ENCODE data around the gene CNTN4.

DNA sequence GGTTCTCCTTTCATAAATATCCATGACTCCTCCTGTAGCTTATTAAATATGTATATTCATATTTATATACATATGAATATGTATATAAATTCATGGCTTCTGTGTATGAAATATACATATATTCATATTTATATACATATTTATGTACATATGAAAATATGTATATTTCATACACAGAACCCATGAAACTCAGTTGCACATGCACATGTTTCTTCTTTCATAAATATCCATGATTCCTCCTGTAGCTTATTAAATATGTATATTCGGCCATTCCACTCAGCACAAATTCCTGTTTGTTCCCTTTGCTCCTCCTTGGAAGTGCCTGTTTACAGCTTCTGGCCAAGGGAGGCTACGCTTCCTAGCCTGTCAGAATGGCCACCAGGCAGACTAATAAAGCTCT is 789.9 kb downstream of the CNTN4 start:
- TF ChIP-seq, protein P1, sequence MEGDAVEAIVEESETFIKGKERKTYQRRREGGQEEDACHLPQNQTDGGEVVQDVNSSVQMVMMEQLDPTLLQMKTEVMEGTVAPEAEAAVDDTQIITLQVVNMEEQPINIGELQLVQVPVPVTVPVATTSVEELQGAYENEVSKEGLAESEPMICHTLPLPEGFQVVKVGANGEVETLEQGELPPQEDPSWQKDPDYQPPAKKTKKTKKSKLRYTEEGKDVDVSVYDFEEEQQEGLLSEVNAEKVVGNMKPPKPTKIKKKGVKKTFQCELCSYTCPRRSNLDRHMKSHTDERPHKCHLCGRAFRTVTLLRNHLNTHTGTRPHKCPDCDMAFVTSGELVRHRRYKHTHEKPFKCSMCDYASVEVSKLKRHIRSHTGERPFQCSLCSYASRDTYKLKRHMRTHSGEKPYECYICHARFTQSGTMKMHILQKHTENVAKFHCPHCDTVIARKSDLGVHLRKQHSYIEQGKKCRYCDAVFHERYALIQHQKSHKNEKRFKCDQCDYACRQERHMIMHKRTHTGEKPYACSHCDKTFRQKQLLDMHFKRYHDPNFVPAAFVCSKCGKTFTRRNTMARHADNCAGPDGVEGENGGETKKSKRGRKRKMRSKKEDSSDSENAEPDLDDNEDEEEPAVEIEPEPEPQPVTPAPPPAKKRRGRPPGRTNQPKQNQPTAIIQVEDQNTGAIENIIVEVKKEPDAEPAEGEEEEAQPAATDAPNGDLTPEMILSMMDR (IDR thresholded peaks at IDR 0.05), result no peak
- TF ChIP-seq POLR2A (IDR thresholded peaks at IDR 0.05), result no peak
- no peak for TF ChIP-seq EP300 (IDR thresholded peaks at IDR 0.05)

Measured in tibial nerve (tissue), 4 donors.